B cell (primary cell): ENCODE data around the gene PLXNB2.

Experiments
- CTCF ChIP-seq: fragments of 200-600 bp; IDR thresholded peaks from one replicate; pipeline ENCODE4 v1.8.0; 2022; ENCODE audit warnings: antibody characterized with exemption, mild to moderate bottlenecking
- EZH2 ChIP-seq: IDR thresholded peaks from 2 replicates; pipeline ENCODE4 v1.6.1; 2012; ENCODE audit warnings: borderline replicate concordance, low read depth, mild to moderate bottlenecking, moderate library complexity, low read length; ENCODE audit not compliant: insufficient read depth, poor library complexity, severe bottlenecking

DNA sequence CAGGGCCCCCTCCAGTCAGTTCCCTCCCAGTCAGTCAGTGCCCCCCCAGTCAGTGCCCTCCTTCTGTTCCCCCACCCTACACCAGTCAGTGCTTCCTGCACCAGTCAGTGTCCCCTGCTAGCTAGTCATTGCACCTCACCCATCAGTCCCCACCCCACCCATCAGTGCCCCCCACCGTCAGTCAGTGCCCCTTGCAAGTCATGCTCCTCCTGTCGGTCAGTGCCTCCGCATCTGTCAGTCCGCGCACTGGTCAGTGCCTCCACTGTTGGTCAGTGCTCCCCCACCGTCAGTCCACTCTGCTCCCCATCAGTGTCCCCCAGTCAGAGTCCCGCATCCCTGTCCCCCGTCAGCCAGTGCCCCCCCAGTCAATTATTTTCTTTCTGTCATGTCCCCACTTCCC is 39.0 kb upstream of the PLXNB2 start:
- no peak for TF ChIP-seq CTCF
- no peak for TF ChIP-seq EZH2
